Measurements from ENCODE around the gene SH3BGRL3. TPM values are rescaled to one million over a fixed set of nuclear protein-coding genes. Genes with fewer than 3 reads are reported as not detected.
A peak's percentile ranks its signal among the peaks of the same experiment; 100 is the strongest.

The SH3BGRL3 gene
- total RNA-seq, 4 donors from 2014 or later, result 52.7 to 81.7 (median 59.8) TPM

DNA sequence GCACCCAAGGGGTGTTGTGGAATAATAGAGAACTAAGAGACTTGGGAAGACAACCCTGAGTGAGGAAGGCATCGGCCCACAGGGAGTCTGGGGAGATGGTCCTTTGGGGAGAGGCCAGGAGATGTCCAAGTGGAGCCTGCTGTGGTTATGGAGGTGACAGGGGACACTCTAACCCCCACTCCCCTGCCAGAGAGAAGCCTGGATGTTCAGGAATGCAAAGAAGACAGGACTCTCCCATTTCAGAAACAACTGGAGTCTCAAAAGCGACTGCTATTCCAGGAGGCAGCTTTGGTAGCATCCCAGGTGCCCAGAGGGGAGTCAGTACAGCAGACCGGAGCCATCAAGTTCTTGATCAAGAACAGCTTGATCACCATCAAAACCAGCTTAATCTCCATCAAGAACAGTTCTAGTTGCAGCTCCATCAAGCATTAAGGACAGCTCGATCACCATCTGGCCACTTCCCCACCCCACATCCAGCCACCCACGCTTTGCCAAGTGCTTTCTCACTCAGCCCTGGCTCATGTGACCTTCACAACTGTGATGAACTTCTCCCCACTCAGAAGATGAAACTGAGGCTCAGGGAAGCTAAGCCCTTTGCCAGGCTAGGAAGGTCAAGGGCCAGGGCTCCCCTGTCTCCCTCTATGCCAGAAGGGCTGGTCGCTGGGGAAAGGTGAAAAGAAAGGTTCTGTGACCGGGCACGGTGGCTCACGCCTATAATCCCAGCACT, 38.6 kb downstream of the SH3BGRL3 start:
- Histone ChIP-seq H3K36me3 (no peaks in the 10 kb centered on the region), H3K4me3 (peak overlapping the region in 2 of 4 donors; percentile 8 to 33), H3K4me1 (peaks cover 7 to 22% (median 15%) of the 10 kb centered on the region in 4 donors), H3K27me3 (peaks cover 0 to 12% (median 2%) of the 10 kb centered on the region in 4 donors), H3K9me3 (no peaks in the 10 kb centered on the region), H3K27ac (replicated peaks in 1 of 4) (peak overlapping the region in 2 of 4 donors; percentile 1 to 34)
- no peak for TF ChIP-seq EP300 (IDR thresholded peaks at IDR 0.05)
- DNase-seq (ENCODE audit: extremely low spot score), result no peak
- 76% methylated on average over 9 of the region's 9 CpGs for WGBS
- intact Hi-C loops (cut with DNase I), result no loop called here

GRCh38 chr1:26320896-26321295, 41.0 kb downstream of the SH3BGRL3 start:
- TF ChIP-seq EP300 (IDR thresholded peaks at IDR 0.05), result no peak
- no peak for TF ChIP-seq POLR2A (IDR thresholded peaks at IDR 0.05; ENCODE audit: low read depth)
- TF ChIP-seq, protein P1, sequence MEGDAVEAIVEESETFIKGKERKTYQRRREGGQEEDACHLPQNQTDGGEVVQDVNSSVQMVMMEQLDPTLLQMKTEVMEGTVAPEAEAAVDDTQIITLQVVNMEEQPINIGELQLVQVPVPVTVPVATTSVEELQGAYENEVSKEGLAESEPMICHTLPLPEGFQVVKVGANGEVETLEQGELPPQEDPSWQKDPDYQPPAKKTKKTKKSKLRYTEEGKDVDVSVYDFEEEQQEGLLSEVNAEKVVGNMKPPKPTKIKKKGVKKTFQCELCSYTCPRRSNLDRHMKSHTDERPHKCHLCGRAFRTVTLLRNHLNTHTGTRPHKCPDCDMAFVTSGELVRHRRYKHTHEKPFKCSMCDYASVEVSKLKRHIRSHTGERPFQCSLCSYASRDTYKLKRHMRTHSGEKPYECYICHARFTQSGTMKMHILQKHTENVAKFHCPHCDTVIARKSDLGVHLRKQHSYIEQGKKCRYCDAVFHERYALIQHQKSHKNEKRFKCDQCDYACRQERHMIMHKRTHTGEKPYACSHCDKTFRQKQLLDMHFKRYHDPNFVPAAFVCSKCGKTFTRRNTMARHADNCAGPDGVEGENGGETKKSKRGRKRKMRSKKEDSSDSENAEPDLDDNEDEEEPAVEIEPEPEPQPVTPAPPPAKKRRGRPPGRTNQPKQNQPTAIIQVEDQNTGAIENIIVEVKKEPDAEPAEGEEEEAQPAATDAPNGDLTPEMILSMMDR (IDR thresholded peaks at IDR 0.05), result no peak
- no peak for TF ChIP-seq POLR2AphosphoS5 (IDR thresholded peaks at IDR 0.05)
- peaks cover 7 to 22% (median 15%) of the 10 kb centered on the region in 4 donors for H3K4me1 ChIP-seq
- H3K27me3 ChIP-seq, result peaks cover 0 to 18% (median 2%) of the 10 kb centered on the region in 4 donors
- WGBS, result no CpG with 5 or more reads among the region's 2 CpGs
- no peak overlapping the region for H3K27ac ChIP-seq (replicated peaks in 1 of 4)
- H3K4me3 ChIP-seq, result no peak overlapping the region
- no peaks in the 10 kb centered on the region for H3K36me3 ChIP-seq
- intact Hi-C loops (cut with DNase I), result loop anchor here (1.0 to 5.0 kb wide), 2 partner anchors 46 to 149 kb away; partner anchors contain the start of gene ZNF593OS
- DNase-seq (ENCODE audit: extremely low spot score), result no peak
- H3K9me3 ChIP-seq, result no peaks in the 10 kb centered on the region

DNA sequence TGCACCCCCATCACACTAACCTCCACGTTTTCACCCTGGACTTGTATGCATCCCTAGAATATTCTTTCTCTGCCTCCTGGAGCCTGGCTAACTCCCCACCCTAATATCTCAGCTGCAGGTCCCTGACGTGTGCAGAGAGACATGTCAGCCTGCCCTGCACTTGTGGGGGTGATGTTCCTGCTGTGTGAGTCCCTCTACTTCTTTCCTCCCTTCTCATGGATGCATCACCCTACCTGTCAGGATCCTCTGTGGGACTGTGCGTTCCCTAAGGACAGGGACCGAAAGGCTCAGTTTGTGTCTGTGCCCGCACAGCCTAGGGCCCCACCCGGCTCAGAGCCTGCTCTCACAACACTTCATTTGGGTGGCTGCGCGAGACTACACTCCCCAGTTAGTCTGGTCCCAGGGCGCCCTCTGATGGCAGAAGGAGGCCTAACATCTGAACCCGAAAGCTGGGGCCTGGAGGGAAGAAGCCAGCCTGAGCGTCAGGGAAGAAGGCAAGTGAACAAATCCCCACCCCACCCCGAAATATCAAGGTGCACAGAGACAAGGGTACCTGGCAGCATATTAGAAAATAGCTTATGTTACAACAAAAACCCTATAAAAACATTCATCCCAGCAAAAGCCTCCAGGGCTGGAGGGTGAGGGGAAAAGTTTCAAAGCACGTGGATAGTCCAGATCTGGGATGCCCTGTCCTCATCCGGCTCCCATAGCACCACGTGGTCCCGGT, 41.6 kb downstream of the SH3BGRL3 start:
- TF ChIP-seq, protein P1 (IDR thresholded peaks at IDR 0.05), result peak; percentile 83 to 97 (median 91)
- no peak for TF ChIP-seq POLR2A (IDR thresholded peaks at IDR 0.05; ENCODE audit: low read depth)
- TF ChIP-seq POLR2AphosphoS5 (IDR thresholded peaks at IDR 0.05), result peak in 1 of 2 donors; percentile 67
- TF ChIP-seq EP300 (IDR thresholded peaks at IDR 0.05), result no peak
- Histone ChIP-seq H3K27me3 (peaks cover 0 to 18% (median 2%) of the 10 kb centered on the region in 4 donors), H3K4me1 (peaks cover 7 to 22% (median 15%) of the 10 kb centered on the region in 4 donors), H3K27ac (replicated peaks in 1 of 4) (no peak overlapping the region), H3K9me3 (no peaks in the 10 kb centered on the region), H3K36me3 (no peaks in the 10 kb centered on the region), H3K4me3 (no peak overlapping the region)
- intact Hi-C loops (cut with DNase I), result loop anchor here (1.0 to 5.0 kb wide), 2 partner anchors 46 to 149 kb away; partner anchors contain the start of gene ZNF593OS
- DNase-seq (ENCODE audit: extremely low spot score), result peak; percentile 99
- WGBS, result 13% methylated on average over 14 of the region's 16 CpGs

DNA sequence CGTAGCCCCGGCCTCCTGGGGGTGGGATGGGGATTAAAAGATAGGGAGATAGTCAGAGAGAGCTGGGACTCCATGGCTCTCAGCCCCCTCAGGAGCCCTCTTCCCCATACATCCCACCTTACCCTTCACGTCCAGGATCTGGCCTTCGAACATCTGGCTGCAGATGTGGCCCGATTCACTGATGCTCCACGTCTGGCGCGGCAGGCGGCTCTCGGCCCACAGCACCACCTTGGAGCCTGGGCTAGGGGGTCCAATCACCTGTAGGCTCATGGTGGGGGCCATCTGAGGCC, 42.1 kb downstream of the SH3BGRL3 start:
- intact Hi-C loops (cut with DNase I), result loop anchor here (5.0 kb wide), 1 partner anchor 150 kb away; the partner anchor contains the start of gene ZNF593OS

More for the DNA sequence above, 42.1 kb downstream of the SH3BGRL3 start:
- no peak overlapping the region for H3K27ac ChIP-seq (replicated peaks in 1 of 4)
- no peaks in the 10 kb centered on the region for H3K9me3 ChIP-seq
- 69% methylated on average over 9 of the region's 10 CpGs for WGBS
- H3K27me3 ChIP-seq, result peaks cover 0 to 18% (median 2%) of the 10 kb centered on the region in 4 donors
- no peak for DNase-seq (ENCODE audit: extremely low spot score)
- H3K4me3 ChIP-seq, result no peak overlapping the region
- peaks cover 7 to 22% (median 15%) of the 10 kb centered on the region in 4 donors for H3K4me1 ChIP-seq
- TF ChIP-seq EP300 (IDR thresholded peaks at IDR 0.05), result no peak
- TF ChIP-seq, protein P1 (IDR thresholded peaks at IDR 0.05), result no peak
- TF ChIP-seq POLR2AphosphoS5 (IDR thresholded peaks at IDR 0.05), result no peak
- TF ChIP-seq POLR2A (IDR thresholded peaks at IDR 0.05; ENCODE audit: low read depth), result no peak
- H3K36me3 ChIP-seq, result no peaks in the 10 kb centered on the region

All from esophagus muscularis mucosa (tissue), 4 donors.